HEK293 (cell line): ENCODE results near the gene MESD.

Experiments
- CTCF ChIA-PET: fragments of 350-600 bp; formaldehyde crosslinking; extraction: SDS; loops from one replicate; lab custom pipeline; 2021; ENCODE audit warnings: antibody characterized with exemption; lab: Yijun Ruan, JAX
- POLR2A ChIA-PET: fragments of 300-600 bp; formaldehyde crosslinking; extraction: SDS; loops from one replicate; lab custom pipeline; 2020; ENCODE audit warnings: antibody characterized with exemption, inconsistent platforms; lab: Yijun Ruan, JAX
- H3K27ac ChIP-seq: fragments of 200-500 bp; sonication (Bioruptor generic); 2 replicates; pipeline ENCODE4 v1.5.1; 2014; ENCODE audit warnings: low read depth, low read length, control low read depth, inconsistent platforms; ENCODE audit errors: extremely low read depth
- H3K36me3 ChIP-seq, 2 experiments: fragments of 200-500 bp in 1 of 2; sonication (Bioruptor generic) in 1 of 2; 1 replicate in 1 of 2; 2 replicates in 1 of 2; pipeline ENCODE4 v1.5.1; 2014 to 2017; ENCODE audit warnings: inconsistent platforms in 2 of 2, low read length in 2 of 2; ENCODE audit not compliant: control insufficient read depth in 2 of 2, insufficient read depth in 1 of 2
- H3K4me1 ChIP-seq: fragments of 200-500 bp; sonication (Bioruptor generic); 2 replicates; pipeline ENCODE4 v1.5.1; 2014; ENCODE audit warnings: mild to moderate bottlenecking, low read length, inconsistent platforms; ENCODE audit not compliant: control insufficient read depth, insufficient read depth
- H3K4me3 ChIP-seq: 2 replicates; pipeline ENCODE4 v1.5.1; 2011; ENCODE audit warnings: low read depth, mild to moderate bottlenecking, control low read depth, low read length, moderate library complexity
- H3K9me3 ChIP-seq: fragments of 200-500 bp; sonication (Bioruptor generic); 2 replicates; pipeline ENCODE4 v1.5.1; 2014; ENCODE audit warnings: low read depth, low read length, inconsistent platforms; ENCODE audit not compliant: control insufficient read depth, insufficient read depth
- AEBP2 ChIP-seq: fragments of 450-650 bp; formaldehyde crosslinking; IDR thresholded peaks from 2 replicates; pipeline ENCODE4 v1.5.1; 2016; ENCODE audit warnings: missing biosample characterization, missing genetic modification characterization, borderline replicate concordance
- CTCF ChIP-seq: fragments of 450-650 bp; formaldehyde crosslinking; IDR thresholded peaks from 2 replicates; pipeline ENCODE4 v1.5.1; 2016; ENCODE audit warnings: missing biosample characterization, missing genetic modification characterization
- EGR2 ChIP-seq: fragments of 450-650 bp; formaldehyde crosslinking; IDR thresholded peaks from 2 replicates; pipeline ENCODE4 v1.5.1; 2016; ENCODE audit warnings: low read depth, missing biosample characterization, missing genetic modification characterization
- KLF8 ChIP-seq: fragments of 450-650 bp; formaldehyde crosslinking; IDR thresholded peaks from 2 replicates; pipeline ENCODE4 v1.5.1; 2016; ENCODE audit warnings: missing biosample characterization, missing genetic modification characterization
- PRDM4 ChIP-seq: fragments of 450-650 bp; formaldehyde crosslinking; IDR thresholded peaks from 2 replicates; pipeline ENCODE4 v1.5.1; 2017; ENCODE audit warnings: missing biosample characterization, missing genetic modification characterization
- WT1 ChIP-seq: fragments of 450-650 bp; formaldehyde crosslinking; IDR thresholded peaks from 2 replicates; pipeline ENCODE4 v1.5.1; 2016; ENCODE audit warnings: missing biosample characterization, missing genetic modification characterization
- ZBTB1 ChIP-seq: fragments of 450-650 bp; formaldehyde crosslinking; IDR thresholded peaks from 2 replicates; pipeline ENCODE4 v1.5.1; 2016; ENCODE audit warnings: missing biosample characterization, missing genetic modification characterization
- ZNF398 ChIP-seq: fragments of 450-650 bp; formaldehyde crosslinking; IDR thresholded peaks from 2 replicates; pipeline ENCODE4 v1.5.1; 2017; ENCODE audit warnings: missing biosample characterization, missing genetic modification characterization
- ZNF488 ChIP-seq: fragments of 450-650 bp; formaldehyde crosslinking; IDR thresholded peaks from 2 replicates; pipeline ENCODE4 v1.5.1; 2016; ENCODE audit warnings: missing biosample characterization, missing genetic modification characterization
- ZNF639 ChIP-seq: fragments of 450-650 bp; formaldehyde crosslinking; IDR thresholded peaks from 2 replicates; pipeline ENCODE4 v1.5.1; 2016; ENCODE audit warnings: missing biosample characterization, missing genetic modification characterization
- ZNF704 ChIP-seq: fragments of 450-650 bp; formaldehyde crosslinking; IDR thresholded peaks from 2 replicates; pipeline ENCODE4 v1.5.1; 2016; ENCODE audit warnings: missing biosample characterization, missing genetic modification characterization

The MESD gene

GRCh38 chr15:80921736-80922410, 67.7 kb downstream of the MESD start:
- POLR2A ChIA-PET = no interaction called here
- Histone ChIP-seq H3K27ac (no peak overlapping the region), H3K9me3 (no peaks in the 10 kb centered on the region), H3K4me1 (no peaks in the 10 kb centered on the region)
- TF ChIP-seq ZNF639 (tag by site-specific recombination) (no peak), PRDM4 (tag by site-specific recombination) (no peak), KLF8 (no peak), ZNF398 (tag by site-specific recombination) (no peak), AEBP2 (tag by site-specific recombination) (no peak), ZNF488 (no peak), CTCF (tag by site-specific recombination) (no peak), ZBTB1 (no peak), WT1 (tag by site-specific recombination) (no peak)
- TF ChIP-seq, all 188 proteins: peak for 0
- H3K4me3 ChIP-seq = no peak overlapping the region
- no peaks in the 10 kb centered on the region for H3K36me3 ChIP-seq
- CTCF ChIA-PET = interaction anchor here (0.6 to 1.4 kb wide), 4 partner anchors 11 to 345 kb away, joined by 3 to 4 read pairs (median 4); no protein-coding TSS in a partner anchor

- H3K27ac ChIP-seq = no peak overlapping the region
- no peaks in the 10 kb centered on the region for H3K36me3 ChIP-seq
- ChIA-PET CTCF (no interaction called here), POLR2A (no interaction called here)
- no peaks in the 10 kb centered on the region for H3K9me3 ChIP-seq
- no peaks in the 10 kb centered on the region for H3K4me1 ChIP-seq
- no peak overlapping the region for H3K4me3 ChIP-seq
- peak; percentile 19; the same call in 1 of the 2 replicates for TF ChIP-seq EGR2 (tag by site-specific recombination)
- no peak for TF ChIP-seq ZNF704
Measured at GRCh38 chr15:80920271-80920699, 69.3 kb downstream of the MESD start.
